ENCODE results near the gene SRXN1.

DNA sequence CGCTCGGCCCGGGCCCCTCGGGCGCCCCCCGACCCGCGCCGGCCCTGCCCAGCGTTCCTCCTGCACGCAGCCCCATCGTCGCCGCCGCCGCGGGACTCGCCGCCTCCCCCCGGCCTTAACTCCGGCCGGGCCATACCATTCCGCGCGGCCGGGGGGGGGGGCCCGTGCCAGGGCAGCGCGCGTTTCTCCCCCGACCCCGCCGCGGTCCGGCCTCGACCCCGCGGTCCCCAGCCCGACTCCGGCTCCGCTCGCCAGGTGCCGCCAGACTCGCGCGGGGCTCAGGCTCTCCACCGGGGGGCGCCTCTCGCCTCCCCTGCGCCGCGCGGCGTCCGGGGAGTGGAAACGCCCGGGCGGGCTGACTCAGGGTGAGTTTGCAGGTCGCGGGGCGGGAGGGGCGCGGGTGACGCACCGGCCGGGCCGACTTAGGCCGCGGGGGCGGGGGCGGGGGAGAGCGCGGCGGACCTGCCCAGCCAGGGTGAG is at the start of gene SRXN1:
- TF ChIP-seq, protein P1, sequence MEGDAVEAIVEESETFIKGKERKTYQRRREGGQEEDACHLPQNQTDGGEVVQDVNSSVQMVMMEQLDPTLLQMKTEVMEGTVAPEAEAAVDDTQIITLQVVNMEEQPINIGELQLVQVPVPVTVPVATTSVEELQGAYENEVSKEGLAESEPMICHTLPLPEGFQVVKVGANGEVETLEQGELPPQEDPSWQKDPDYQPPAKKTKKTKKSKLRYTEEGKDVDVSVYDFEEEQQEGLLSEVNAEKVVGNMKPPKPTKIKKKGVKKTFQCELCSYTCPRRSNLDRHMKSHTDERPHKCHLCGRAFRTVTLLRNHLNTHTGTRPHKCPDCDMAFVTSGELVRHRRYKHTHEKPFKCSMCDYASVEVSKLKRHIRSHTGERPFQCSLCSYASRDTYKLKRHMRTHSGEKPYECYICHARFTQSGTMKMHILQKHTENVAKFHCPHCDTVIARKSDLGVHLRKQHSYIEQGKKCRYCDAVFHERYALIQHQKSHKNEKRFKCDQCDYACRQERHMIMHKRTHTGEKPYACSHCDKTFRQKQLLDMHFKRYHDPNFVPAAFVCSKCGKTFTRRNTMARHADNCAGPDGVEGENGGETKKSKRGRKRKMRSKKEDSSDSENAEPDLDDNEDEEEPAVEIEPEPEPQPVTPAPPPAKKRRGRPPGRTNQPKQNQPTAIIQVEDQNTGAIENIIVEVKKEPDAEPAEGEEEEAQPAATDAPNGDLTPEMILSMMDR (tag by site-specific recombination; IDR thresholded peaks at IDR 0.05): peak; percentile 39; the same call in 1 of the 2 replicates
- TF ChIP-seq IKZF3 (tag by site-specific recombination; IDR thresholded peaks at IDR 0.05) (peak; percentile 37; the same call in 1 of the 2 replicates), HOXC10 (CRISPR knock-in tag; IDR thresholded peaks at IDR 0.05) (no peak), KLF8 (tag by site-specific recombination; IDR thresholded peaks at IDR 0.05) (no peak), ZNF473 (tag by site-specific recombination; IDR thresholded peaks at IDR 0.05) (no peak), YY1 (tag by site-specific recombination; IDR thresholded peaks at IDR 0.05) (no peak), OSR2 (tag by site-specific recombination; IDR thresholded peaks at IDR 0.05) (no peak), ZNF248 (tag by site-specific recombination; IDR thresholded peaks at IDR 0.05) (no peak)
- TF ChIP-seq, protein P2, sequence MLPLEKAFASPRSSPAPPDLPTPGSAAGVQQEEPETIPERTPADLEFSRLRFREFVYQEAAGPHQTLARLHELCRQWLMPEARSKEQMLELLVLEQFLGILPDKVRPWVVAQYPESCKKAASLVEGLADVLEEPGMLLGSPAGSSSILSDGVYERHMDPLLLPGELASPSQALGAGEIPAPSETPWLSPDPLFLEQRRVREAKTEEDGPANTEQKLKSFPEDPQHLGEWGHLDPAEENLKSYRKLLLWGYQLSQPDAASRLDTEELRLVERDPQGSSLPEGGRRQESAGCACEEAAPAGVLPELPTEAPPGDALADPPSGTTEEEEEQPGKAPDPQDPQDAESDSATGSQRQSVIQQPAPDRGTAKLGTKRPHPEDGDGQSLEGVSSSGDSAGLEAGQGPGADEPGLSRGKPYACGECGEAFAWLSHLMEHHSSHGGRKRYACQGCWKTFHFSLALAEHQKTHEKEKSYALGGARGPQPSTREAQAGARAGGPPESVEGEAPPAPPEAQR (tag by site-specific recombination; IDR thresholded peaks at IDR 0.05): no peak
- TF ChIP-seq, protein P3, sequence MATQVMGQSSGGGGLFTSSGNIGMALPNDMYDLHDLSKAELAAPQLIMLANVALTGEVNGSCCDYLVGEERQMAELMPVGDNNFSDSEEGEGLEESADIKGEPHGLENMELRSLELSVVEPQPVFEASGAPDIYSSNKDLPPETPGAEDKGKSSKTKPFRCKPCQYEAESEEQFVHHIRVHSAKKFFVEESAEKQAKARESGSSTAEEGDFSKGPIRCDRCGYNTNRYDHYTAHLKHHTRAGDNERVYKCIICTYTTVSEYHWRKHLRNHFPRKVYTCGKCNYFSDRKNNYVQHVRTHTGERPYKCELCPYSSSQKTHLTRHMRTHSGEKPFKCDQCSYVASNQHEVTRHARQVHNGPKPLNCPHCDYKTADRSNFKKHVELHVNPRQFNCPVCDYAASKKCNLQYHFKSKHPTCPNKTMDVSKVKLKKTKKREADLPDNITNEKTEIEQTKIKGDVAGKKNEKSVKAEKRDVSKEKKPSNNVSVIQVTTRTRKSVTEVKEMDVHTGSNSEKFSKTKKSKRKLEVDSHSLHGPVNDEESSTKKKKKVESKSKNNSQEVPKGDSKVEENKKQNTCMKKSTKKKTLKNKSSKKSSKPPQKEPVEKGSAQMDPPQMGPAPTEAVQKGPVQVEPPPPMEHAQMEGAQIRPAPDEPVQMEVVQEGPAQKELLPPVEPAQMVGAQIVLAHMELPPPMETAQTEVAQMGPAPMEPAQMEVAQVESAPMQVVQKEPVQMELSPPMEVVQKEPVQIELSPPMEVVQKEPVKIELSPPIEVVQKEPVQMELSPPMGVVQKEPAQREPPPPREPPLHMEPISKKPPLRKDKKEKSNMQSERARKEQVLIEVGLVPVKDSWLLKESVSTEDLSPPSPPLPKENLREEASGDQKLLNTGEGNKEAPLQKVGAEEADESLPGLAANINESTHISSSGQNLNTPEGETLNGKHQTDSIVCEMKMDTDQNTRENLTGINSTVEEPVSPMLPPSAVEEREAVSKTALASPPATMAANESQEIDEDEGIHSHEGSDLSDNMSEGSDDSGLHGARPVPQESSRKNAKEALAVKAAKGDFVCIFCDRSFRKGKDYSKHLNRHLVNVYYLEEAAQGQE (tag by site-specific recombination; IDR thresholded peaks at IDR 0.05): no peak
- TF ChIP-seq, protein P4, sequence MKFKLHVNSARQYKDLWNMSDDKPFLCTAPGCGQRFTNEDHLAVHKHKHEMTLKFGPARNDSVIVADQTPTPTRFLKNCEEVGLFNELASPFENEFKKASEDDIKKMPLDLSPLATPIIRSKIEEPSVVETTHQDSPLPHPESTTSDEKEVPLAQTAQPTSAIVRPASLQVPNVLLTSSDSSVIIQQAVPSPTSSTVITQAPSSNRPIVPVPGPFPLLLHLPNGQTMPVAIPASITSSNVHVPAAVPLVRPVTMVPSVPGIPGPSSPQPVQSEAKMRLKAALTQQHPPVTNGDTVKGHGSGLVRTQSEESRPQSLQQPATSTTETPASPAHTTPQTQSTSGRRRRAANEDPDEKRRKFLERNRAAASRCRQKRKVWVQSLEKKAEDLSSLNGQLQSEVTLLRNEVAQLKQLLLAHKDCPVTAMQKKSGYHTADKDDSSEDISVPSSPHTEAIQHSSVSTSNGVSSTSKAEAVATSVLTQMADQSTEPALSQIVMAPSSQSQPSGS (tag by site-specific recombination; IDR thresholded peaks at IDR 0.05; ENCODE audit: low read depth): no peak
- TF ChIP-seq, protein P5, sequence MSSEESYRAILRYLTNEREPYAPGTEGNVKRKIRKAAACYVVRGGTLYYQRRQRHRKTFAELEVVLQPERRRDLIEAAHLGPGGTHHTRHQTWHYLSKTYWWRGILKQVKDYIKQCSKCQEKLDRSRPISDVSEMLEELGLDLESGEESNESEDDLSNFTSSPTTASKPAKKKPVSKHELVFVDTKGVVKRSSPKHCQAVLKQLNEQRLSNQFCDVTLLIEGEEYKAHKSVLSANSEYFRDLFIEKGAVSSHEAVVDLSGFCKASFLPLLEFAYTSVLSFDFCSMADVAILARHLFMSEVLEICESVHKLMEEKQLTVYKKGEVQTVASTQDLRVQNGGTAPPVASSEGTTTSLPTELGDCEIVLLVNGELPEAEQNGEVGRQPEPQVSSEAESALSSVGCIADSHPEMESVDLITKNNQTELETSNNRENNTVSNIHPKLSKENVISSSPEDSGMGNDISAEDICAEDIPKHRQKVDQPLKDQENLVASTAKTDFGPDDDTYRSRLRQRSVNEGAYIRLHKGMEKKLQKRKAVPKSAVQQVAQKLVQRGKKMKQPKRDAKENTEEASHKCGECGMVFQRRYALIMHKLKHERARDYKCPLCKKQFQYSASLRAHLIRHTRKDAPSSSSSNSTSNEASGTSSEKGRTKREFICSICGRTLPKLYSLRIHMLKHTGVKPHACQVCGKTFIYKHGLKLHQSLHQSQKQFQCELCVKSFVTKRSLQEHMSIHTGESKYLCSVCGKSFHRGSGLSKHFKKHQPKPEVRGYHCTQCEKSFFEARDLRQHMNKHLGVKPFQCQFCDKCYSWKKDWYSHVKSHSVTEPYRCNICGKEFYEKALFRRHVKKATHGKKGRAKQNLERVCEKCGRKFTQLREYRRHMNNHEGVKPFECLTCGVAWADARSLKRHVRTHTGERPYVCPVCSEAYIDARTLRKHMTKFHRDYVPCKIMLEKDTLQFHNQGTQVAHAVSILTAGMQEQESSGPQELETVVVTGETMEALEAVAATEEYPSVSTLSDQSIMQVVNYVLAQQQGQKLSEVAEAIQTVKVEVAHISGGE (tag by site-specific recombination; conservative IDR thresholded peaks at IDR 0.05; ENCODE audit: low read depth): no peak
- TF ChIP-seq, protein P6, sequence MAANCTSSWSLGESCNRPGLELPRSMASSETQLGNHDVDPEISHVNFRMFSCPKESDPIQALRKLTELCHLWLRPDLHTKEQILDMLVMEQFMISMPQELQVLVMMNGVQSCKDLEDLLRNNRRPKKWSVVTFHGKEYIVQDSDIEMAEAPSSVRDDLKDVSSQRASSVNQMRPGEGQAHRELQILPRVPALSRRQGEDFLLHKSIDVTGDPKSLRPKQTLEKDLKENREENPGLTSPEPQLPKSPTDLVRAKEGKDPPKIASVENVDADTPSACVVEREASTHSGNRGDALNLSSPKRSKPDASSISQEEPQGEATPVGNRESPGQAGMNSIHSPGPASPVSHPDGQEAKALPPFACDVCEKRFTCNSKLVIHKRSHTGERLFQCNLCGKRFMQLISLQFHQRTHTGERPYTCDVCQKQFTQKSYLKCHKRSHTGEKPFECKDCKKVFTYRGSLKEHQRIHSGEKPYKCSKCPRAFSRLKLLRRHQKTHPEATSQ (tag by site-specific recombination; IDR thresholded peaks at IDR 0.05): no peak
- TF ChIP-seq, protein P7, sequence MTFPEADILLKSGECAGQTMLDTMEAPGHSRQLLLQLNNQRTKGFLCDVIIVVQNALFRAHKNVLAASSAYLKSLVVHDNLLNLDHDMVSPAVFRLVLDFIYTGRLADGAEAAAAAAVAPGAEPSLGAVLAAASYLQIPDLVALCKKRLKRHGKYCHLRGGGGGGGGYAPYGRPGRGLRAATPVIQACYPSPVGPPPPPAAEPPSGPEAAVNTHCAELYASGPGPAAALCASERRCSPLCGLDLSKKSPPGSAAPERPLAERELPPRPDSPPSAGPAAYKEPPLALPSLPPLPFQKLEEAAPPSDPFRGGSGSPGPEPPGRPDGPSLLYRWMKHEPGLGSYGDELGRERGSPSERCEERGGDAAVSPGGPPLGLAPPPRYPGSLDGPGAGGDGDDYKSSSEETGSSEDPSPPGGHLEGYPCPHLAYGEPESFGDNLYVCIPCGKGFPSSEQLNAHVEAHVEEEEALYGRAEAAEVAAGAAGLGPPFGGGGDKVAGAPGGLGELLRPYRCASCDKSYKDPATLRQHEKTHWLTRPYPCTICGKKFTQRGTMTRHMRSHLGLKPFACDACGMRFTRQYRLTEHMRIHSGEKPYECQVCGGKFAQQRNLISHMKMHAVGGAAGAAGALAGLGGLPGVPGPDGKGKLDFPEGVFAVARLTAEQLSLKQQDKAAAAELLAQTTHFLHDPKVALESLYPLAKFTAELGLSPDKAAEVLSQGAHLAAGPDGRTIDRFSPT (tag by site-specific recombination; IDR thresholded peaks at IDR 0.05): no peak

All from HEK293 (cell line).